Measurements from ENCODE around the gene RLBP1. TPM values are rescaled to one million over a fixed set of nuclear protein-coding genes. Genes with fewer than 3 reads are reported as not detected.

The RLBP1 gene
- total RNA-seq, 4 donors from 2014 or later: 0.13 to 0.52 (median 0.50) TPM; not detected in 1

DNA sequence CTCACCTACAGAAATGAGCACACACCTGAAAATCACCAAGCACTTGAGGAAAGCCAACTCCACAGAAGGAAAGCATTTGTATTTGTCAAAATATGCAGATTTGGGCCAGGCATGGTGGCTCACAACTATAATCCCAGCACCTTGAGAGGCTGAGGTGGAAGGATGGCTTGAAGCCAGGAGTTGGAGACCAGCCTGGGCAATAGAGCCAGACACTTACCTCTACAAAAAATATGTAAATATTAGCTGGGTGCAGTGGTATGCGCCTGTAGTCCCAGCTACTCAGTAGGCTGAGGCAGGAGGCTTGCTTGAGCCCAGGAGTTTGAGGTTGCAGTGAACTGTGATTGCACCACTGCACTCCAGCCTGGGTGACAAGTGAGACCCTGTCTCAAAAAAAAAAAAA, 12.3 kb downstream of the RLBP1 start:
- Histone ChIP-seq H3K27me3 (no peaks in the 10 kb centered on the region), H3K36me3 (no peaks in the 10 kb centered on the region), H3K4me1 (peaks cover 4 to 9% (median 8%) of the 10 kb centered on the region in 4 donors), H3K27ac (replicated peaks in 1 of 4) (no peak overlapping the region), H3K9me3 (no peaks in the 10 kb centered on the region), H3K4me3 (no peak overlapping the region)
- whole genome bisulfite sequencing: 79% methylated on average over 1 of the region's 1 CpG
- no peak for DNase-seq (ENCODE audit: extremely low spot score)
- intact Hi-C loops (cut with DNase I): loop anchor here (5.0 to 10.0 kb wide), 3 partner anchors 33 to 226 kb away; partner anchors contain the start of gene FANCI
- TF ChIP-seq, protein P1, sequence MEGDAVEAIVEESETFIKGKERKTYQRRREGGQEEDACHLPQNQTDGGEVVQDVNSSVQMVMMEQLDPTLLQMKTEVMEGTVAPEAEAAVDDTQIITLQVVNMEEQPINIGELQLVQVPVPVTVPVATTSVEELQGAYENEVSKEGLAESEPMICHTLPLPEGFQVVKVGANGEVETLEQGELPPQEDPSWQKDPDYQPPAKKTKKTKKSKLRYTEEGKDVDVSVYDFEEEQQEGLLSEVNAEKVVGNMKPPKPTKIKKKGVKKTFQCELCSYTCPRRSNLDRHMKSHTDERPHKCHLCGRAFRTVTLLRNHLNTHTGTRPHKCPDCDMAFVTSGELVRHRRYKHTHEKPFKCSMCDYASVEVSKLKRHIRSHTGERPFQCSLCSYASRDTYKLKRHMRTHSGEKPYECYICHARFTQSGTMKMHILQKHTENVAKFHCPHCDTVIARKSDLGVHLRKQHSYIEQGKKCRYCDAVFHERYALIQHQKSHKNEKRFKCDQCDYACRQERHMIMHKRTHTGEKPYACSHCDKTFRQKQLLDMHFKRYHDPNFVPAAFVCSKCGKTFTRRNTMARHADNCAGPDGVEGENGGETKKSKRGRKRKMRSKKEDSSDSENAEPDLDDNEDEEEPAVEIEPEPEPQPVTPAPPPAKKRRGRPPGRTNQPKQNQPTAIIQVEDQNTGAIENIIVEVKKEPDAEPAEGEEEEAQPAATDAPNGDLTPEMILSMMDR (IDR thresholded peaks at IDR 0.05): no peak
- TF ChIP-seq POLR2A (IDR thresholded peaks at IDR 0.05; ENCODE audit: low read depth) (no peak), EP300 (IDR thresholded peaks at IDR 0.05) (no peak), POLR2AphosphoS5 (IDR thresholded peaks at IDR 0.05) (no peak)

DNA sequence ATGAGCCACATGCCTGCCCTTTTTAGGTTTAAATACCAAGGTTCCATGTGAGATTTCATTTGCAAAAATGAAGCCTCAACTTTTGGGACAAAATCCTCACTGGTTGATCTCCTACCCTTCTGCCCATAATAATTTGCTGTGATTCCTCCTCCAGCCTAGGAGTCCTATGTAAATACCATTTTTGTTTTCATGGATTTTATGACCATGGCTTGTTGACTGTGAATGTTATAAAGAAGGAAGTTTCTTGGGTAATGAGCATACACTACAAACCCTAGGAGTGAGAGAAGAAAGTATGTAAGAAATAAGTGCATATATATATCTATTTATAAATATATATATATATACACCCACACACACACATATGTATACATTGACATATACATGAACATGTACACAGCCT, 13.1 kb downstream of the RLBP1 start:
- intact Hi-C loops (cut with DNase I): loop anchor here (5.0 to 10.0 kb wide), 3 partner anchors 34 to 227 kb away; partner anchors contain the start of gene FANCI
- Histone ChIP-seq H3K4me1 (peaks cover 4 to 9% (median 8%) of the 10 kb centered on the region in 4 donors), H3K9me3 (no peaks in the 10 kb centered on the region), H3K36me3 (no peaks in the 10 kb centered on the region), H3K4me3 (no peak overlapping the region), H3K27me3 (no peaks in the 10 kb centered on the region), H3K27ac (replicated peaks in 1 of 4) (no peak overlapping the region)
- no peak for TF ChIP-seq POLR2AphosphoS5 (IDR thresholded peaks at IDR 0.05)
- TF ChIP-seq EP300 (IDR thresholded peaks at IDR 0.05): no peak
- TF ChIP-seq, protein P1 (IDR thresholded peaks at IDR 0.05): no peak
- no peak for DNase-seq (ENCODE audit: extremely low spot score)

DNA sequence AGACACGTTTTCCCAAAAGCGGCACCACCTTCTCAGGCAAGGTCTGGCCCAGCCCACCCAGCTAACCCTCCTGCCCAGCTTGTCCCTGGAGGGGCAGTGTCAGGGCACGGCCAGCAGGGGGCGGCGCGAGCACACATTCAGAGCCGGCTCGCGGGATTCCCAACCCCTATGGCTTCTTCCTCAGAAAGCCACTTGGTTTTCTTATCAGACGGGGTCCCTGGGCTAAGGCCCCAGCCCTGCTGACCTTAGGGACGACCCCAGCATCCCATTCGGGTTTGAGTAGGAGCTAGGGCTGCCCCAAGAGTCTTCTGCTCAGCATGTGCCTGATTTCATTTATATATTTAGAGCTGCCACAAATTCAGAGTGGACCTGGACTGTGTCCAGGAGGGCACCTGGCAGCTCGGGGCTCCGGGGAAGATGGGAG, 14.5 kb downstream of the RLBP1 start:
- DNase-seq (ENCODE audit: extremely low spot score): peak; percentile 94
- intact Hi-C loops (cut with DNase I): loop anchor here (5.0 to 10.0 kb wide), 3 partner anchors 35 to 228 kb away; partner anchors contain the start of gene FANCI
- Histone ChIP-seq H3K36me3 (no peaks in the 10 kb centered on the region), H3K27me3 (no peaks in the 10 kb centered on the region), H3K4me1 (peaks cover 4 to 9% (median 8%) of the 10 kb centered on the region in 4 donors), H3K27ac (replicated peaks in 1 of 4) (no peak overlapping the region), H3K9me3 (no peaks in the 10 kb centered on the region), H3K4me3 (peak overlapping the region; percentile 8 to 48 (median 24))
- WGBS: 6% methylated on average over 11 of the region's 14 CpGs
- TF ChIP-seq, protein P1 (IDR thresholded peaks at IDR 0.05): peak in 2 of 3 experiments; percentile 90 to 97
- TF ChIP-seq POLR2AphosphoS5 (IDR thresholded peaks at IDR 0.05) (no peak), EP300 (IDR thresholded peaks at IDR 0.05) (no peak), POLR2A (IDR thresholded peaks at IDR 0.05; ENCODE audit: low read depth) (no peak)

DNA sequence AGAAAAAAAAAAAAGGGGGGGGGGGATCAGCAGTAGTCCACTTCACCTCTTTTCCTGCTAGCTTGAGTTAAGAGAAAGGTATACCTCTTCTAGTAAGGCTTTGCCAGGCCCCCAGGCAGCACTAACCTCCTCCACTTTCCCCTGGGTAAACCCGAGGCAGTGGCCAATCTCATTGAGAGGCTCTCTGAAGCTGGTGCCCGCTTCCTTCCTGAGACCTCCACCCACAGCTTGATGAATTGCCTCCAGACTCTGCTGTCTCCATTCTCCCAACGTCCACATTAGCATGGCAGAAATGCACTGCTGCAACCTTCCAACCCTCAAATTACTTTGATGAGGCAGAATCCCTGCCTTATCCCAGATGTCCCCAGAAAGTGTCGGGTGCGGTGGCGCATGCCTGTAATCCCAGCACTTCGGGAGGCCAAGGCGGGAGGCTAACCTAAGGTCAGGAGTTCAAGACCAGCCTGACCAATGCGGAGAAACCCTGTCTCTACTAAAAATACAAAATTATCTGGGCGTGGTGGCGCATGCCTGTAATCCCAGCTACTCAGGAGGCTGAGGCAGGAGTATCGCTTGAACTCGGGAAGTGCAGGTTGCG, 15.3 kb downstream of the RLBP1 start:
- no peaks in the 10 kb centered on the region for H3K9me3 ChIP-seq
- no peak for DNase-seq (ENCODE audit: extremely low spot score)
- TF ChIP-seq EP300 (IDR thresholded peaks at IDR 0.05): no peak
- no peaks in the 10 kb centered on the region for H3K27me3 ChIP-seq
- no peak overlapping the region for H3K4me3 ChIP-seq
- H3K36me3 ChIP-seq: peaks cover 0 to 8% (median 4%) of the 10 kb centered on the region in 4 donors
- intact Hi-C loops (cut with DNase I): loop anchor here (5.0 to 10.0 kb wide), 3 partner anchors 36 to 229 kb away; partner anchors contain the start of gene FANCI
- H3K4me1 ChIP-seq: peaks cover 4 to 9% (median 8%) of the 10 kb centered on the region in 4 donors
- WGBS: 75% methylated on average over 14 of the region's 14 CpGs
- no peak overlapping the region for H3K27ac ChIP-seq (replicated peaks in 1 of 4)

DNA sequence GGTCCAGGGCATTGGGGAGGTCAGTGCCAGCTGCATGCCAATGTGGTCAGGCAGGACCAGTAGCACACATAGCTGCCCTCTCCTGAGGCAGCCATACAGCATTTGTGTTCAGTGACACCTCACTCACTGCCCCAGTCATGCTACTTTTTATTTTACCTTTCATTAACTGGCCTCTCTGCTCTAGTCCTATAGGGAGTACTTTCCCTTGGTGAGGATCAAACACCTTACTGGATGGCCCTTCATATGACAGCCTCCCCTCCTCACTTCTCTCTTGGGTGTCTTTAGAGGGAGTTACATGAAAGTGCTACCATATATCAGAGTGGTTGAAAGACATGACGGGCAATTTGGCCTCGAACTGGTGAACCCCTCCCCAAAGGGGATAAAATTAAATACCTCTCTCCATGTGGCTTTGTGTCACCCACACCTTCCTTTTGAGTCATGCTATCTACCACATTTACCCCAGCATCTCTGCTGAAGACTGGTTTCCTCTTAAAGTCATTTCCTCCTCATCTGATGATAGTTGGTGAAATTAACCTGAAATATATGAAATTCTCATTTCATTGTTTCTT, 17.6 kb downstream of the RLBP1 start:
- Histone ChIP-seq H3K36me3 (peaks cover 11 to 31% (median 21%) of the 10 kb centered on the region in 4 donors), H3K9me3 (no peaks in the 10 kb centered on the region), H3K27ac (replicated peaks in 1 of 4) (no peak overlapping the region), H3K4me1 (peaks cover 9 to 17% (median 14%) of the 10 kb centered on the region in 4 donors), H3K27me3 (no peaks in the 10 kb centered on the region), H3K4me3 (no peak overlapping the region)
- DNase-seq (ENCODE audit: extremely low spot score): no peak
- intact Hi-C loops (cut with DNase I): loop anchor here (10.0 kb wide), 2 partner anchors 101 to 231 kb away; no protein-coding TSS in a partner anchor
- WGBS: 69% methylated on average over 2 of the region's 2 CpGs
- TF ChIP-seq POLR2A (IDR thresholded peaks at IDR 0.05; ENCODE audit: low read depth): no peak
- TF ChIP-seq, protein P1 (IDR thresholded peaks at IDR 0.05): no peak
- TF ChIP-seq POLR2AphosphoS5 (IDR thresholded peaks at IDR 0.05): no peak
- TF ChIP-seq EP300 (IDR thresholded peaks at IDR 0.05): no peak

Measured in esophagus muscularis mucosa (tissue), 4 donors.